Lower leg skin (tissue), 3 donors: ENCODE measurements around the gene ANXA1.

Experiments used
- POLR2A ChIP-seq, 2 donors: fragments of 450-650 bp; IDR thresholded peaks; one replicate each; pipeline ENCODE4 v1.6.1; 2016 to 2017; ENCODE audit warnings: antibody characterized with exemption in 2 of 2, mild to moderate bottlenecking in 1 of 2, moderate library complexity in 1 of 2
- TF ChIP-seq, protein P1 (sequence below), 3 donors: fragments of 450-650 bp; IDR thresholded peaks; one replicate each; pipeline ENCODE4 v1.5.1; 2016; ENCODE audit warnings: antibody characterized with exemption in 3 of 3, mild to moderate bottlenecking in 3 of 3, moderate library complexity in 2 of 3

DNA sequence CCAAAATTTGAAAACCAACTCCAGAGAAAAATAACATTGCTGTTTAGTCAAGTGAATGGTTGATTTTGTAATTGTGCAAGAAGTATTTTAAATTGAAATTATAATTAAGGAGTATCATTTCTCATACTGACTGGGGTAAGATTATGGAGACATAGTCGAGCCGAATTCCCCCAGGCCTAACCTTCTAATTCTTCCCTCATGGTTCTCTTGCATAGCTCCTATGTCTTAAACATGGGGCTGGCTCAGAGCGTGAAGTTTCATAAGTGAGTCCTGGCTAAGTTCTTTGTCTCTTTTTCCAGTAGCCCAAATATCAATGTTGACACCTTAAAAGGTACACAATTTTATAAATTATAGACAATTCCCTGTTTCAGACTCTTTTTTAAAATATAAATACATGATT, 46.7 kb upstream of the ANXA1 start:
- TF ChIP-seq, protein P1, sequence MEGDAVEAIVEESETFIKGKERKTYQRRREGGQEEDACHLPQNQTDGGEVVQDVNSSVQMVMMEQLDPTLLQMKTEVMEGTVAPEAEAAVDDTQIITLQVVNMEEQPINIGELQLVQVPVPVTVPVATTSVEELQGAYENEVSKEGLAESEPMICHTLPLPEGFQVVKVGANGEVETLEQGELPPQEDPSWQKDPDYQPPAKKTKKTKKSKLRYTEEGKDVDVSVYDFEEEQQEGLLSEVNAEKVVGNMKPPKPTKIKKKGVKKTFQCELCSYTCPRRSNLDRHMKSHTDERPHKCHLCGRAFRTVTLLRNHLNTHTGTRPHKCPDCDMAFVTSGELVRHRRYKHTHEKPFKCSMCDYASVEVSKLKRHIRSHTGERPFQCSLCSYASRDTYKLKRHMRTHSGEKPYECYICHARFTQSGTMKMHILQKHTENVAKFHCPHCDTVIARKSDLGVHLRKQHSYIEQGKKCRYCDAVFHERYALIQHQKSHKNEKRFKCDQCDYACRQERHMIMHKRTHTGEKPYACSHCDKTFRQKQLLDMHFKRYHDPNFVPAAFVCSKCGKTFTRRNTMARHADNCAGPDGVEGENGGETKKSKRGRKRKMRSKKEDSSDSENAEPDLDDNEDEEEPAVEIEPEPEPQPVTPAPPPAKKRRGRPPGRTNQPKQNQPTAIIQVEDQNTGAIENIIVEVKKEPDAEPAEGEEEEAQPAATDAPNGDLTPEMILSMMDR (IDR thresholded peaks at IDR 0.05) = no peak
- TF ChIP-seq POLR2A (IDR thresholded peaks at IDR 0.05) = no peak
